Ovary (tissue), 3 donors: Measurements from ENCODE around the gene TYMS.

ENCODE experiments used
- CTCF ChIP-seq, 3 donors: fragments of 450-650 bp in 2 of 3; fragments of 200-600 bp in 1 of 3; IDR thresholded peaks; one replicate each; pipeline versions ENCODE4 v1.5.1 to v1.8.0; 2016 to 2022; ENCODE audit warnings: antibody characterized with exemption in 3 of 3, mild to moderate bottlenecking in 1 of 3
- EP300 ChIP-seq: sonication (generic); formaldehyde crosslinking; IDR thresholded peaks from one replicate; pipeline ENCODE4 v1.6.1; 2017; ENCODE audit warnings: antibody characterized with exemption
- POLR2A ChIP-seq: fragments of 450-650 bp; IDR thresholded peaks from one replicate; pipeline ENCODE4 v1.6.1; 2017; ENCODE audit warnings: antibody characterized with exemption, mild to moderate bottlenecking, moderate library complexity
- donor health status: DM: no; HTN: no; CAD: no.

DNA sequence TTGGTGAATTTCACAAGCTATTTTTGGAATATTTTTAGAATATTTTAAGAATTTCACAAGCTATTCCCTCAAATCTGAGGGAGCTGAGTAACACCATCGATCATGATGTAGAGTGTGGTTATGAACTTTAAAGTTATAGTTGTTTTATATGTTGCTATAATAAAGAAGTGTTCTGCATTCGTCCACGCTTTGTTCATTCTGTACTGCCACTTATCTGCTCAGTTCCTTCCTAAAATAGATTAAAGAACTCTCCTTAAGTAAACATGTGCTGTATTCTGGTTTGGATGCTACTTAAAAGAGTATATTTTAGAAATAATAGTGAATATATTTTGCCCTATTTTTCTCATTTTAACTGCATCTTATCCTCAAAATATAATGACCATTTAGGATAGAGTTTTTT is 15.9 kb downstream of the TYMS start:
- no peak for TF ChIP-seq CTCF (IDR thresholded peaks at IDR 0.05)
- TF ChIP-seq EP300, result no peak
- TF ChIP-seq POLR2A, result no peak
